WERI-Rb-1 (cell line): Measurements from ENCODE around the gene VGLL4.

Experiments
- DNase-seq: peaks from one replicate; pipeline ENCODE4 v3.0.0-alpha.2; 2020
- H3K27ac ChIP-seq: fragments of 250-450 bp; sonication (Bioruptor Pico); 2 replicates; pipeline ENCODE4 v1.5.1; 2020; ENCODE audit warnings: mild to moderate bottlenecking, moderate library complexity
- H3K27me3 ChIP-seq: fragments of 250-450 bp; sonication (Bioruptor Pico); 2 replicates; pipeline ENCODE4 v1.5.1; 2021; ENCODE audit warnings: mild to moderate bottlenecking, low read depth, moderate library complexity; ENCODE audit not compliant: insufficient read depth, severe bottlenecking
- H3K36me3 ChIP-seq: fragments of 250-450 bp; sonication (Bioruptor Pico); 2 replicates; pipeline ENCODE4 v1.5.1; 2020; ENCODE audit warnings: mild to moderate bottlenecking, moderate library complexity
- H3K4me3 ChIP-seq: 2 replicates; pipeline ENCODE4 v1.5.1; 2011; ENCODE audit warnings: low read depth, mild to moderate bottlenecking, control low read depth, low read length
- H3K9me3 ChIP-seq: fragments of 250-450 bp; sonication (Bioruptor Pico); 2 replicates; pipeline ENCODE4 v1.5.1; 2021; ENCODE audit warnings: mild to moderate bottlenecking, moderate library complexity; ENCODE audit not compliant: severe bottlenecking
- CTCF ChIP-seq: IDR thresholded peaks from 2 replicates; pipeline ENCODE4 v1.5.1; 2011; ENCODE audit warnings: low read depth, mild to moderate bottlenecking, control low read depth, inconsistent platforms, low read length

The VGLL4 gene

GRCh38 chr3:11570251-11570650 is 73.5 kb downstream of the VGLL4 start:
- no peak for DNase-seq
- no peaks in the 10 kb centered on the region for H3K9me3 ChIP-seq
- H3K4me3 ChIP-seq: no peak overlapping the region
- no peak overlapping the region for H3K27ac ChIP-seq
- peaks cover 62% of the 10 kb centered on the region for H3K36me3 ChIP-seq
- no peaks in the 10 kb centered on the region for H3K27me3 ChIP-seq
- TF ChIP-seq CTCF: no peak

GRCh38 chr3:11569156-11569741 is 74.5 kb downstream of the VGLL4 start:
- Histone ChIP-seq H3K27me3 (no peaks in the 10 kb centered on the region), H3K36me3 (peaks cover 62% of the 10 kb centered on the region), H3K9me3 (no peaks in the 10 kb centered on the region), H3K27ac (no peak overlapping the region), H3K4me3 (no peak overlapping the region)
- no peak for TF ChIP-seq CTCF
- DNase-seq: no peak

DNA sequence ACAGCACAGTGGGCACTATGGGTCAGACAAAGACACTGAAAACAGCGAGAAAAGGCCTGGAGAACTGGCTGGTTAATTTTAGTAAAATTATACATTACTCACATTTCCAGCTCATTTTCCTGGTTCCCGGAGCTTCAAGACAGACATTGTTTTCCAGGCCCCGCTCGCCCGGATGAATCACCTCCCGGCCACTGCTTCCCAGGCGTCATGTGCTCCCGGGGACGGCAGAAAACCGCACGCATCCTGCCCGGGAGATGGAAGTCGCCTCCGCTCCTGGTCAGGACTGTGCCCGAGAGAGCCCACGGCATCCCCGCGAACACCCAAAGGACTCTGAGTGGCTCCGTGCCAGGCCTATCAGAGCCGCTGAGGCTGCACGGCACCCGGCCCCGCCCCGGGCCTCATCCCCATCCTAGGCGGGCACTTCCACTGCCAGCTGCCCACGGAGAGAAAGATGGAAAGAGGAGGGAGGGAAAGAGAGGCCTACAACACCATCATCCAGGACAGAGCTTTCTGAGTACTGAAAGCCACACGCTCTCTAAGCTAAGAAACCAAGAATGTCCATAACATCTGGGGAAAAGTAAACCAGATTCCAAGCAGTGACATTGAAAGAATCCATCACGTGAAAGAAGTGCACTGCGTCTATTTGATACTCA is 75.1 kb downstream of the VGLL4 start:
- peaks cover 66% of the 10 kb centered on the region for H3K36me3 ChIP-seq
- H3K27ac ChIP-seq: no peak overlapping the region
- no peak overlapping the region for H3K4me3 ChIP-seq
- no peak for TF ChIP-seq CTCF
- H3K27me3 ChIP-seq: no peaks in the 10 kb centered on the region
- H3K9me3 ChIP-seq: no peaks in the 10 kb centered on the region
- no peak for DNase-seq

DNA sequence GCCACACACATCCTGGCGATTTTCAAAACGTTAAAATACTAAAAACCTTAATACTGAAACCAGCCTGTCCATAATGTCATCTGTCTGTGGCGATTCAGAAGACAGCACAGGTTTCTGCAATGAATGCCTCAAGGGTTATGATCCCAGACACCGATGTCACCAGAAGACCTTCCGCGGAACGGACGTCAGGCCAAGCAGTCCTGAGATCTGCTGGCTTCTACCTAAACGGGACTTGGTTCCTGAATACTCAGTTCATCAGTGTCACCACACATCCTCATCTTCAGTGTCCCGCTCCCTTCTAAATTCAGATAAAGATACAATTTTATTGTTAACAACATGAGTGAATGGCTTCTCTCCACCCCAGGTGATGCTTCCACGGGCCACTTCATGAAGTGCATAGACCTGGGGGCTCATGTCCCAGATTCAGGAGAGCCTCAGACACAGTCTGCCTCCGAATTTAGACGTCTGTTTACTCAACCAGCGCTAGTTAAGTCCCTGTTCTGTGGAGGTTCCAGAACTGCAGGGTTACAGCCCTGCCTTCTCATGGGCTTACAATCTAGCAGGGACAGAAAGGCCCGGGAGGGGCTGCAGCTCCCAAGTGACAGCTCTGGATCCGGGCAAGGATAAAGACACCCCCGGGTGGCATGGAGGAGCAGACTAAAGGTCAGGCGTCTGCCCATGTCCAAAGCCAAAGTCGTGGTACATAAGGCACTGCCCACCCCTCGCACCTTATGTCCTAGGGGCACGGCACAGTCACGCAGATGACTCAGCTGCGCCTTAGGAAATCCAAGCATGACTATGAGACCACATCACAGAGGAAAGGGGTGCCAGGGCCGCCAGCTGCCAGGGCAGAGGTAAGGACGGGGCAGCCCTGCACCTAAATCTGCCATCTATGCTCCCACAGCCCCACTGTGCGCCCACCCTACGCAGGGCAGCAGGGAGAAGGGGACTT is 75.9 kb downstream of the VGLL4 start:
- Histone ChIP-seq H3K27ac (no peak overlapping the region), H3K4me3 (no peak overlapping the region), H3K36me3 (peaks cover 69% of the 10 kb centered on the region), H3K9me3 (no peaks in the 10 kb centered on the region), H3K27me3 (no peaks in the 10 kb centered on the region)
- no peak for DNase-seq
- no peak for TF ChIP-seq CTCF

DNA sequence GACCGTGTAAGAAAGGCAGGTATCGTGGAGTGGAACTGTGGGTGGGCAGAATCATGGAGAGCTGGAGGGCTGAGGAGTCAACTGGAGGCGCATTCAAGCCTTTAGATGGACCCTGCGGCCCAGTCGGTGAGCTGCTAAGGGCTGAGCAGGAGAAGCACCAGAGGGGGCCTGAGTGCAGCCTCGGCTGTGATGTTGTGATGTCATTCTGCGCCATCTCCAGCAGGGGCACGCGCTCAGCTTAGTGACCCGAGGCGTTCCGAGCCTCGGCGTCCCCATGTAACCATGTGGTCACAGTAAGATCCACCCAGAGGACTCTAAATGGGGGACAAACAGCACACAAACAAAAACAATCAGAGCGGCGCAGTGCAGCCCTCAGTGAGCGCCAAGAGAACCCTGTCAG is 76.8 kb downstream of the VGLL4 start:
- Histone ChIP-seq H3K9me3 (no peaks in the 10 kb centered on the region), H3K27ac (no peak overlapping the region), H3K27me3 (no peaks in the 10 kb centered on the region), H3K36me3 (peaks cover 73% of the 10 kb centered on the region), H3K4me3 (no peak overlapping the region)
- DNase-seq: peak; percentile 58
- TF ChIP-seq CTCF: peak; percentile 70
